T-helper 9 cell (primary cell): ENCODE results near the gene CEP104.

Experiments
- DNase-seq: peaks from one replicate; pipeline ENCODE4 v3.0.0-alpha.2; 2020

Gene CEP104

GRCh38 chr1:3893190-3893589 lies 36.2 kb upstream of the CEP104 start:
- DNase-seq = no peak

DNA sequence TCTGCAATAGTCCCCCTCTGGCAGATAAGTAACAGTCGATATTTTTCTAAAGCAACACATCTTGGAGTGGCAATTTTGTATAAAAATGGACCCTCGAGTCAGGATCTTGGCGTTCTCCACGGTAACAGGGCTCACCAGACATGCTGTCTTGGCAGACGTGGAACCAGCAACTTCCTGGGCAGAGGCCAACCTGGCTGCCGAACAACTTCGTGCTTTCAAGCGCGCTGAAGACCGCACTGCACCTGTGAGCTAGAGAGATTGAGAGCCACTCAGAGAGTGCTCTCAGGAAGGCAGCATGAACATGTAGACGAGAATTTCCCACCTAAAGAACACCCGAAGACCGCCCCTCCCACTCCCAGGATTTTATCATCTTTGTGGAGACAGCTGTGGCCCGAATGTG lies 35.7 kb upstream of the CEP104 start:
- DNase-seq = no peak

- no peak for DNase-seq
Measured at GRCh38 chr1:3891329-3891865, 34.4 kb upstream of the CEP104 start.

DNA sequence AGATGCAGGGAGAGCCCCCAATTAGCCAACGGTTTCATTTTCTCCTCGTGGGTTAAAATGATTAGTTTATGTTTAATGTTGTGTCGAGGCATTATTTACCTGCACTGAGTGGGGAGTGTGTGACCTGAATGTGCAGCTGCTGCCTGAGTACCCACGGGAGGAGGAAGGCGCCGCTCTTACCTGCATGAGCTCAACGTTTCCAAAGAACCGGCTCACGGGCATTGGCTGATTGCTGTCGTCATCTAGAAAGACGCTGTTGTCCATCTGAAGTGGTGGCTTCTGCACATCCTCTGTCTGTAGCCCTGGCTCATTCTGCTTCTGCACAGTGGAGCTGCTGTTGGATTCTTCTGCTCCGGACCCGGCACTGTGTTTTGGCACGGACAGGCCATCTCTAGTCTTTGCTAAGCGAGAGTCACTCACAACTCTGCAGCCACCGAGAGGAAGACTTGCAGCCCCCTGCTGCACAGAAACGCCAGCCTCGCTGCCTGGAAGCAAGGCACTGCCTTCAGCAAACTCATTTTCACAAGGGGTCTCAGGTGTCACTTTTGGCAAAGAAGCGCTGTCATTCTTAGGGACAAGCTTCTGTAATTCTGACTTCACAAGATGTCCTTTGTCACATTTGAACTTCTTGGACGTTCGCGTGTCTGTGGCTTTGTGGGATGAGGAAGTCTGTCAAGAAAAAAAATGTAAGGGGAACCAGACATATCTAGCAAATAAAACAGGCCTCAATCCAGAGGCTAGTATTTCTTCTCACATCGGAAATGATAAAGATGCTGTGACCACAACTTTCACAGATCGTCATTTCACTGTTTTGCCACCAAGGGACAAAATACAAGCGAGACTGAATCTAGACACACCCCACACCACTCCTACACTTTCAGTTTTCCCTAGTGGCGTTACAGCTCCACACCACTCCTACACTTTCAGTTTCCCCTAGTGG lies 33.6 kb upstream of the CEP104 start:
- no peak for DNase-seq

DNA sequence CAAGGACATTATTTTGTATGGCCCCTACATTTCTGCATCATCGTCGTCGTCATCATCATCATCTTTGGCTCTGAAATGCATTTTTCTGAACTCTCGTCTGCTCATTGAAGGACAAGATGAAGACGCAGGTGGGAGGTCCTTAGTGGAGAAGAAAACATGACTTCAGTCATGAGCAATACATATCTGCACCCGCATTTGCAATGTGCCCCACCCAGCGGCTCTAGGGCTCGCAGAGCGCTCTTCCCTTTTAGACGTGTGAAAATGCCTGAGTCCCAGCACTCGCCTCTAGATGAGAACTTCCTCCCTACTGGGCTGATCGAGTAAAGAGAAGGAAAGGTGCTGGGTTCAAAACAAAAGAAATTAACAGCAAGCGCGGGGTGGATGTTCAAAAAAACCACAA lies 32.9 kb upstream of the CEP104 start:
- DNase-seq = no peak

DNA sequence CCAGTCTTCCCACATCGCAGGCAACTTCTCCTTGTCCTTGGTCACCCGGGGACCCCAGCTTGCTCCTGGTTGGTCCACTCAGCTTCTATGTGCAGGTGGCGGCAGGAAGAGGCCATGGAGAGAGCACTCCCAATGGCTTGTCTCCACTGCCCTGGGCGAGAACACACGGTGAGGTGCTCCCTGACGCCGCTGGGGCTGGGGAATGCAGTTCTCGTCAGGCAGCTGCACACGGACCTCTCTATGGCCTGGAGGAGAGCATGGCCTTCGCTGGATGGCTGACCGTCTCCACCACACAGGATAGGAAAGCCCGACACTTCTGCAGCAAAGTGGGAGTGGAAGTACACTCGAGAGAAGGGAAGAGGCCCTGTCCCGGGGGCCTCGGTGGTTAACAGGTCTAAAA lies 31.3 kb upstream of the CEP104 start:
- DNase-seq = no peak

DNA sequence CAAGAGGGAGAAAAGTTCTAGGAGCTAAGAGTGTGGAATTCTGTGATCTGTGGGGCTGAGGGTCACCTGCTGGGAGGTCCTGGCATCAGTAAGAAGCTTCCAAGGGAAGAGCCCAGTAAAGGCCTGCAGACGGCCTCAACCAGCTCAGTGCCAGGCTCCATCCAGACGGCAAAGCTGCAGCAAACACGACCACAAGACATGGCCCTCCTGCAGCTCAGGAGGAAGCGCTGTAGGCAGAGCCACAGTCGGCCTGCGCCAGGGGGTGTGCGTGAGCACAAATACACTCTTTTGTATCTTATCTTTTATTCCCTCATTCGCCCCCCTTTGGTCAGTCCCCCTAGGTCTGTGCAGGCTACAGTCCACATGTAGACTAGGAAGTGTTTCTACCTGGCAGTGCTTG lies 29.7 kb upstream of the CEP104 start:
- no peak for DNase-seq

DNA sequence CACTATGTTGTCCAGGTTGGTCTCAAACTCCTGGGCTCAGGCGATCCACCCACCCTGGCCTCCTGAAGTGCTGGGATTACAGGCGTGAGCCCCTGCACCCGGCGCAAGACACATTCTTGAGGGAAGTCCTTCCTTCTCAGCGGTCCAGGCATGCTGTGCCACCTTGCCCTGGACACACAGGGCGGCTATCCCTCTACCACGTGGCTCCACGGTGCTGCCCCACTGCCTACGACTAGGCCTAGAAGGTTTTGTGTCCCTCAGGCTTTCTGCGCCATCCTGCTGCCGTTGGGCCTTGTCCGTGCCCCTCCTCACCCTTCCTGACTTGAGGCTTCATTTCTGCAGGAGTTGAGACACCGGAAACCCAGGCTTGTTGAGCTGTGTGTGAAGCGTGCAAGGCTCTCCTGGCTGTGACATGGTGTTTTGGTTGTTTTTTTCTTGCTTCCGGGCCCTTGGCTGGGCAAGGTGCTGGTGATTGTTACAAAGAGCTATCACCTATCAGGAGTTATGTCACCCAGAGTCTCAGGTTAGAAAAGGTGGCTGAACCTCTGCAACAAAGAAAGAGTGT lies 29.2 kb upstream of the CEP104 start:
- DNase-seq = no peak

DNA sequence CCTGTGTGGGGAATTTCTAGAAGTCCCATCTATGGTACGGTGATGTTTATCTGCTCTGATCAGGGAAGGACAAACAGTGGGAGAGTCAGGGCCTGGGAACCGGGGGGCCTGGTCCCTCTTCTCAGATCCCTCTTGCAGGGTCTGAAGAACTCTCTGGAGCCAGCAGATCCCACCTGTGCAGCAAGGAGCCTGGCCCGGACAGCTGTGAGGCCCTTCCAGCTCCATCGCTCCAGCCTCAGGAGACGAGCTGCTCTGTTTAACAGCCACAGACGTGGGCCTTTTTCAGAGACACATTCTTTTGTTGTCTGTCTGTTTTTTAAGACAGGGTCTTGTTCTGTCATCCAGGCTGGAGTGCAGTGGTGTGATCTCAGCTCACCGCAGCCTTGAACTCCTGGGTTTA lies 28.6 kb upstream of the CEP104 start:
- DNase-seq = no peak

DNA sequence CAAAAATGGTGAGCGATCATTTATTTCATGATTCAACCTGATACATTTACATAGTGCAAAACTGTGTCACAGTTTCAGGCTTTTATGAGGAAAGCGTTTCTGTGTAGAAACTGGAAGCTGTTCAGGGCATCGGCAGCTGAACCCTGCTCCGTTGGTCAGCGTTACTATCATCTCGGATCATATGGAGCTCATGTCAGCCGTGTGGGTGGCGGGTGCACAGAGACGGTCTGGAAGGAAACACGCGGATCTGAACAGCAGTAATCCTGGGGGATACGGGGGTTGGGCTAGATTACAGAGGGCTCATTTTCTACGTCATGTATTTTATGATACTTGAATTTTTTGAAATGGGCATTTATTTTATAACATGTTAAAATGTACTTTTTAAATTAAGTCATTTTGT lies 28.0 kb upstream of the CEP104 start:
- no peak for DNase-seq

GRCh38 chr1:3883194-3883925 lies 26.3 kb upstream of the CEP104 start:
- DNase-seq = no peak

- DNase-seq = no peak
Measured at GRCh38 chr1:3881193-3881480, 24.1 kb upstream of the CEP104 start.

GRCh38 chr1:3880429-3881192 lies 23.6 kb upstream of the CEP104 start:
- no peak for DNase-seq

DNA sequence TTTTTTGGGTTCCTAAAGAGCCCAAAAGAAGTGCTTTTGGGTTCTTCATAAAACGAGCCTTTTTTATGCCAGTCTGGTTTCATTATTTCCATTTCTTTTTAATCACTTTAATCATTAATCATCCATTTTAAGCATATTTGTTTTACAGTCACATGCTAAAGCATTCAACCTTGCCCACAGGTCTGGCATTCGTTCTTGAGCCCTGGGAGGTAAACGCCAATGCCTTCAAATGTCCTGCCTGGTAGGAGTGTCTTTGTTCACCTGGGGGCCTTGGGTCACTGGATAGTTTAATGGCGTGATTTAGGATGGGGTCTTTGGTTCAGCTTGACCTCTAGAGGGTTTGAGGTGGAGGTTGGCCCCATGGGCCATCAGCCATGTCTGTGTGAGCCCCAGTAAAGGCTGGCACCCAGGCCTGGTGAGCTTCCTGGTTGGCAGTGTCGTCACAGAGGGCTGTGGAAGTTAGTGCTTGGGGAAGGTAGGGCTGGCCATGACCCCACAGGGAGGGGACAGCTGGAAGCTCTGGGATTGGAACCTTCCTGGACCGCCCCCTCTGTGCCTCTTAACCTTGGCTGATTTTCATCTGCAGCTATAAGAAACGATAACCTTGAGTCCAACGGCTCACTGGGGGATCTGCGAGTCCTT lies 22.9 kb upstream of the CEP104 start:
- no peak for DNase-seq

DNA sequence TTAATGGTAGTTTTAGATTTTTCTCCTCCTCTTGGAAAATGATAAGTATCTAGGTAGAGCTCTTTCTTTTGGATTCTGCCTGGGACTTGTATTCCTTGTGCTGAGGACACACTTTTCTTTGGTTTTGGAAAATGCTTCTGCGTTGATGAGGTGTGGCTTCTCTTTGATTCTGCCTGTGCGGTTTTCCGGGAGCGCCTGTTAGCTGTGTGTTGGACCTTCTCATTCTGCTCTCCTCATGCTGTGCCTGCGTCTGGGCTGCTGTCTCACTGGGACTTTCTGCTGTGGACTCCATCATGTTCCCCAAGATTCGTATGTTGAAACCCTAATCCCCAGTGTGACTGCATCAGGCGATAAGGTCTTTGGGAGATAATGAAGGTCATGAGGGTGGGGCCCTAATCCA lies 22.1 kb upstream of the CEP104 start:
- DNase-seq = no peak

DNA sequence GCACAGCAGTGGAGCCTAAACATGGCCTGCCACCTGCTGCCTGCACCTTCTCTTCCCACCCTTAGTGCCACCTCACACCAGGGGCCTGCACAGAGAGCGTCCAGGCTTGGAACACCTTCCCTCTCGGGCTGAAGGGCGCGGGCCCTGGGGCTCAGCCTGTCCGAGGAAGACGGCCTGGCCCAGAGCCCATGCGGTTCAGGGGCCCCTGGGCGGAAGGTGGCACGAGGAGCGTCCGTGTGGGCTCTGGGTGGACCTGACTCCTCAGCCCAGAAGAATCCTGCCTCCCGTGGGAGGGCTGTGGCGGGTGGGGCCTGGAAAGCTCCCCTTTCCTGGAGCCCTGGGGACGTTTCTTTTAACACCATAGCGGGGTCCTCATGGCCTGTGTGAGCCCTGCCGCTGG lies 19.7 kb upstream of the CEP104 start:
- DNase-seq = no peak

GRCh38 chr1:3874736-3875135 lies 17.7 kb upstream of the CEP104 start:
- DNase-seq = no peak

GRCh38 chr1:3872546-3872945 lies 15.5 kb upstream of the CEP104 start:
- no peak for DNase-seq

DNA sequence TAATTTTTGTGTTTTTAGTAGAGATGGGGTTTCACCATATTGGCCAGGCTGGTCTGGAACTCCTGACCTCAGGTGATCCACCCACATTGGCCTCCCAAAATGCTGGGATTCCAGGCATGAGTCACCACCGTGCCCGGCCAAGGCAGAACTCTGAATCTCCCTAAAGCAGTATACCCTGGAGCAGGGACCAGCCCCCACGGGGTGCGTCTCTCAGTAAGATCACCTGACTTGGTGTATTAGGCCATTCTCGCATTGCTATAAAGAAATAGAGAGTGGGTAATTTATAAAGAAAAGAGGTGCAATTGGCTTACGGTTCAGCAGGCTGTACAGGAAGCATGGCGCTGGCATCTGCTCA lies 14.4 kb upstream of the CEP104 start:
- no peak for DNase-seq

GRCh38 chr1:3869751-3870301 lies 12.8 kb upstream of the CEP104 start:
- no peak for DNase-seq

DNA sequence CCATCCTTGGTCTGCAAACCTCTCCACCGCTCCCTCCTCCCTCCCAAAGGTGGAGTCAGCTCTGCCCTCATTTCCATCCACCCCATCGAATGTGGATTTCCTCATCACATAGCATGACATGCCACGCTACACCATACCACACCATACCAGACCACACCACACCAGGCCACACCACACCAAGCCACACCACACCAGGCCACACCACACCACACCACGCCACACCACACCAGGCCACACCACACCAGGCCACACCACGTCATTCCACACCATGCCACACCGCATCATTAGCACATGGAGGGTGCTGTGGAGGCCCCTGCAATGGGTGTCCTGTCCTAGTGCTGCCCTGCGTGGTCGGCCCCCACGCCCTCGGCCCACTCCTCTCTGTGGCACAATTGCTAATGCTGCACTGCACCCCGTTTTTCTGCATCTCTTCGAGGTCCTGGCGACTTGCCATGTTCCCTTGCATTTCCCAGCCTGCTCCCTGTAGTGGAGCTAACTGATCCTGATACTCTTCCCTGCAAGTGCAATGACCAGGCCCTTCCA lies 11.5 kb upstream of the CEP104 start:
- no peak for DNase-seq

- DNase-seq = no peak
Measured at GRCh38 chr1:3865606-3866160, 8.7 kb upstream of the CEP104 start.
